ENCODE measurements around the gene SIGLEC11. TPM values are rescaled to one million over a fixed set of nuclear protein-coding genes. Genes with fewer than 3 reads are reported as not detected.
"Not testable (repeated sequence)": the region's sequence is repeated elsewhere in the genome, so short reads cannot be mapped to it uniquely, and the experiment has no call there.

Gene SIGLEC11
- polyA plus RNA-seq, 4 donors: 0.45 to 37.2 (median 0.80) TPM

DNA sequence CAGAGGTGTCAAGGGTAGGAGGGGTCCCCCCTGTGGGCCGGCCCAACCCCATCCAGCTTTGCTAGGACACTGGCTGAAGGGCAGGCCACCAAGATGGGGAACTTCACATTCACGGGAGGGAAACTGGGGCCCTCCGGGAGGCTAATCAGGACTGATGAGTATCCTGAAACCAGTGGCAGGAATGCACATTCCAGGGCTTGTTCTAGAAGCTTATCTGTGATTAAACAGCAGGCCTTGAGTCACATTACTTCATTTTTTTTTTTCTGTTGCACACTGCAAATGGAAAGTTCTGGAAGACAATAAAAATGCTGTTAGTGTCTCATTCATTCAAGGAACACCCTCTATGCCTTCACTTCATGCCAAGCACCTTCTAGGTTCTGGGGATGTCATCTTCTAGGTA lies 15.5 kb upstream of the SIGLEC11 start:
- peak overlapping the region in 1 of 3 donors; percentile 38 for H3K27ac ChIP-seq (ENCODE audit: low read depth in 1 of 3, low read length in 2 of 3)
- FAIRE-seq (no peak), DNase-seq (no peak)
- H3K36me3 ChIP-seq (ENCODE audit: control insufficient read depth in 3 of 3, insufficient read depth in 2 of 3, low read depth in 1 of 3, low read length in 3 of 3): peaks cover 5 to 64% (median 9%) of the 10 kb centered on the region in 3 donors
- no peak overlapping the region for H3K4me3 ChIP-seq (ENCODE audit: low read depth in 1 of 3, low read length in 3 of 3)
- H3K9me3 ChIP-seq (ENCODE audit: control insufficient read depth in 2 of 2, insufficient read depth in 1 of 2, low read depth in 1 of 2, low read length in 1 of 2): no peaks in the 10 kb centered on the region
- WGBS, 3 donors: 80 to 84% (median 83%) methylated on average over 3 of the region's 3 CpGs
- H3K4me1 ChIP-seq (ENCODE audit: control insufficient read depth in 3 of 3, insufficient read depth in 2 of 3, low read depth in 1 of 3, low read length in 2 of 3): peaks cover 0 to 29% (median 0%) of the 10 kb centered on the region in 3 donors
- no peaks in the 10 kb centered on the region for H3K27me3 ChIP-seq (ENCODE audit: control insufficient read depth in 3 of 3, insufficient read depth in 3 of 3, low read length in 3 of 3)

DNA sequence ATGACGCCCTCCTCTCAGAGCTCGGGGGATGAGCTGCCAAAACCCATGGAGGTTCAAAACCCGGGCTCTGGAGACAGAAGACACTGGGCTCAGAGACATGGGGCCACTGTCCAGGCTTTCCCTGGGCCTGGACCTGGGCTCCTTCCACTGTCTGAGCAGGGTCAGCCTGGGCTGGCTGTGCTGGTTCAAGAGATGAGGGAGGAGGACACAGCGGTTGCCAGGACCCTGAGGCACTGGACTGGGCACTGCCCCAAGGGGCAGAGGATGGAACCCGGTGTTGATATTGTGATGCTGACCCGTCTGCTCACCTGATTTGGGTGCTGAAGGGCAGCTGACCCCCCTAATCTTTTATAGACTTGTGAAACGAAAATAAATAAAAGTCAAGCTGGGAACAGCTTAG lies 14.1 kb upstream of the SIGLEC11 start:
- Histone ChIP-seq H3K9me3 (ENCODE audit: control insufficient read depth in 2 of 2, insufficient read depth in 1 of 2, low read depth in 1 of 2, low read length in 1 of 2) (no peaks in the 10 kb centered on the region), H3K27ac (ENCODE audit: low read depth in 1 of 3, low read length in 2 of 3) (no peak overlapping the region), H3K4me1 (ENCODE audit: control insufficient read depth in 3 of 3, insufficient read depth in 2 of 3, low read depth in 1 of 3, low read length in 2 of 3) (peaks cover 0 to 22% (median 0%) of the 10 kb centered on the region in 3 donors), H3K27me3 (ENCODE audit: control insufficient read depth in 3 of 3, insufficient read depth in 3 of 3, low read length in 3 of 3) (no peaks in the 10 kb centered on the region), H3K4me3 (ENCODE audit: low read depth in 1 of 3, low read length in 3 of 3) (no peak overlapping the region), H3K36me3 (ENCODE audit: control insufficient read depth in 3 of 3, insufficient read depth in 2 of 3, low read depth in 1 of 3, low read length in 3 of 3) (peaks cover 5 to 55% (median 9%) of the 10 kb centered on the region in 3 donors)
- 73 to 87% (median 73%) methylated on average over 7 of the region's 7 CpGs for WGBS, 3 donors
- DNase-seq (no peak), FAIRE-seq (no peak)

DNA sequence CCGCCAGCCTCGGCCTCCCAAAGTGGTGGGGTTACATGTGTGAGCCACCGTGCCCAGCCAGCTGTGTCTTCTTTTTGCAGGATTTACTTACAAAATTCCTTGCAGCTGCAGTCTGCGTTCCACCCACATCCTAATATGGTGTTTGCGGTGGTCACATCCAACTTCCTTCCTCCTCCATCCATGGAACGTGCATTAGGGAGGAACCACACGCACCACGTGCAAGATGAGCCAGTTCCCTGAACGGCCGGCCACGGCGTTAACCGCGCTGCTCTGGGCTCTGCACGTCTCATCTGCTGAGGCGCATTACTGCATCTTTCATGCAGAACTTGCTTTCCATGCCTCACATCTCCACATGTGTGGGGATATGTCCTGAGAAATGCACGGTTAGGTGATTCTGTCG lies 13.0 kb upstream of the SIGLEC11 start:
- 86 to 93% (median 86%) methylated on average over 18 of the region's 18 CpGs for WGBS, 3 donors
- H3K4me1 ChIP-seq (ENCODE audit: control insufficient read depth in 3 of 3, insufficient read depth in 2 of 3, low read depth in 1 of 3, low read length in 2 of 3): peaks cover 0 to 22% (median 0%) of the 10 kb centered on the region in 3 donors
- H3K36me3 ChIP-seq (ENCODE audit: control insufficient read depth in 3 of 3, insufficient read depth in 2 of 3, low read depth in 1 of 3, low read length in 3 of 3): peaks cover 5 to 50% (median 9%) of the 10 kb centered on the region in 3 donors
- no peaks in the 10 kb centered on the region for H3K9me3 ChIP-seq (ENCODE audit: control insufficient read depth in 2 of 2, insufficient read depth in 1 of 2, low read depth in 1 of 2, low read length in 1 of 2)
- DNase-seq (no peak), FAIRE-seq (no peak)
- no peaks in the 10 kb centered on the region for H3K27me3 ChIP-seq (ENCODE audit: control insufficient read depth in 3 of 3, insufficient read depth in 3 of 3, low read length in 3 of 3)
- H3K4me3 ChIP-seq (ENCODE audit: low read depth in 1 of 3, low read length in 3 of 3): no peak overlapping the region
- no peak overlapping the region for H3K27ac ChIP-seq (ENCODE audit: low read depth in 1 of 3, low read length in 2 of 3)

- 75 to 88% (median 81%) methylated on average over 6 of the region's 6 CpGs for WGBS, 3 donors
- DNase-seq (no peak), FAIRE-seq (no peak)
Observed at GRCh38 chr19:49972841-49973240, 11.9 kb upstream of the SIGLEC11 start.

GRCh38 chr19:49971991-49972411 lies 11.0 kb upstream of the SIGLEC11 start:
- H3K27me3 ChIP-seq (ENCODE audit: control insufficient read depth in 3 of 3, insufficient read depth in 3 of 3, low read length in 3 of 3): no peaks in the 10 kb centered on the region
- H3K27ac ChIP-seq (ENCODE audit: low read depth in 1 of 3, low read length in 2 of 3): no peak overlapping the region
- FAIRE-seq (no peak), DNase-seq (no peak)
- H3K36me3 ChIP-seq (ENCODE audit: control insufficient read depth in 3 of 3, insufficient read depth in 2 of 3, low read depth in 1 of 3, low read length in 3 of 3): peaks cover 0 to 30% (median 2%) of the 10 kb centered on the region in 3 donors
- H3K9me3 ChIP-seq (ENCODE audit: control insufficient read depth in 2 of 2, insufficient read depth in 1 of 2, low read depth in 1 of 2, low read length in 1 of 2): no peaks in the 10 kb centered on the region
- H3K4me3 ChIP-seq (ENCODE audit: low read depth in 1 of 3, low read length in 3 of 3): no peak overlapping the region
- 49 to 67% (median 57%) methylated on average over 12 of the region's 12 CpGs for WGBS, 3 donors
- peaks cover 0 to 13% (median 0%) of the 10 kb centered on the region in 3 donors for H3K4me1 ChIP-seq (ENCODE audit: control insufficient read depth in 3 of 3, insufficient read depth in 2 of 3, low read depth in 1 of 3, low read length in 2 of 3)

More at GRCh38 chr19:49972841-49973240, 11.9 kb upstream of the SIGLEC11 start:
- no peak overlapping the region for H3K4me3 ChIP-seq (ENCODE audit: low read depth in 1 of 3, low read length in 3 of 3)
- no peaks in the 10 kb centered on the region for H3K9me3 ChIP-seq (ENCODE audit: control insufficient read depth in 2 of 2, insufficient read depth in 1 of 2, low read depth in 1 of 2, low read length in 1 of 2)
- no peak overlapping the region for H3K27ac ChIP-seq (ENCODE audit: low read depth in 1 of 3, low read length in 2 of 3)
- H3K27me3 ChIP-seq (ENCODE audit: control insufficient read depth in 3 of 3, insufficient read depth in 3 of 3, low read length in 3 of 3): no peaks in the 10 kb centered on the region
- H3K4me1 ChIP-seq (ENCODE audit: control insufficient read depth in 3 of 3, insufficient read depth in 2 of 3, low read depth in 1 of 3, low read length in 2 of 3): peaks cover 0 to 21% (median 0%) of the 10 kb centered on the region in 3 donors
- H3K36me3 ChIP-seq (ENCODE audit: control insufficient read depth in 3 of 3, insufficient read depth in 2 of 3, low read depth in 1 of 3, low read length in 3 of 3): peaks cover 2 to 38% (median 3%) of the 10 kb centered on the region in 3 donors

GRCh38 chr19:49969355-49969754 lies 8.4 kb upstream of the SIGLEC11 start:
- not testable (repeated sequence) for DNase-seq; H3K27me3 ChIP-seq (ENCODE audit: control insufficient read depth in 3 of 3, insufficient read depth in 3 of 3, low read length in 3 of 3); H3K4me3 ChIP-seq (ENCODE audit: low read depth in 1 of 3, low read length in 3 of 3); H3K27ac ChIP-seq (ENCODE audit: low read depth in 1 of 3, low read length in 2 of 3); FAIRE-seq; H3K9me3 ChIP-seq (ENCODE audit: control insufficient read depth in 2 of 2, insufficient read depth in 1 of 2, low read depth in 1 of 2, low read length in 1 of 2); H3K4me1 ChIP-seq (ENCODE audit: control insufficient read depth in 3 of 3, insufficient read depth in 2 of 3, low read depth in 1 of 3, low read length in 2 of 3)
- H3K36me3 ChIP-seq (ENCODE audit: control insufficient read depth in 3 of 3, insufficient read depth in 2 of 3, low read depth in 1 of 3, low read length in 3 of 3): peaks cover 0 to 12% (median 0%) of the 10 kb centered on the region in 3 donors
- 16 to 27% (median 22%) methylated on average over 4 of the region's 9 CpGs for WGBS, 3 donors

DNA sequence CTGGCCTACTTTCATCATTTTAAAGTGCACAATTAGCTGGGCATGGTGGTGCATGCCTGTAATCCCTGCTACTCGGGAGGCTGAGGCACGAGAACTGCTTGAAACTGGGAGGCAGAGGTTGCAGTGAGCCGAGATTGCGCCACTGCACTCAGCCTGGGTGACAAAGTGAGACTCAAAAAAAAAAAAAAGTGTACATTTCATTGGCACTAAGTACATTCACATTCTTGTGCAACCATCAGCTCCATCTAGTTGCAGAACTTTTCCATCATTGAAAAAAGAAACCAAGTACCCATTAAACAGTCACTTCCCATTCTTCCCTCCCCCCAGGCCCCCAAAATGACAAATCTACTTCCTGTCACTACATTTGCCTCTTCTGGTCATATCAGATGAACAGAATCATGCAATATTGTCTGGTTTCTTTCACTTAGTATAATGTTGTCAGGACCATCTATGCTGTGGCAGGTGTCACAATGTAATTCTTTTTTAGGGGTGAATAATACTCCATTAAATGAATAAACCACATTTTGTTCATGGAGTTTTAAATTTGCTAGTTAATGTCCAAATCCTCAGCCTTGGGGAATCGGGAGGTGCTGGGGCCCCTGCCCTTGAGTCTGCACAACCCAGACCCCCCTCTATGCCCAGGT lies 7.4 kb upstream of the SIGLEC11 start:
- Histone ChIP-seq H3K27ac (ENCODE audit: low read depth in 1 of 3, low read length in 2 of 3) (no peak overlapping the region), H3K36me3 (ENCODE audit: control insufficient read depth in 3 of 3, insufficient read depth in 2 of 3, low read depth in 1 of 3, low read length in 3 of 3) (peaks cover 0 to 8% (median 0%) of the 10 kb centered on the region in 3 donors), H3K4me1 (ENCODE audit: control insufficient read depth in 3 of 3, insufficient read depth in 2 of 3, low read depth in 1 of 3, low read length in 2 of 3) (peaks cover 0 to 5% (median 0%) of the 10 kb centered on the region in 3 donors), H3K9me3 (ENCODE audit: control insufficient read depth in 2 of 2, insufficient read depth in 1 of 2, low read depth in 1 of 2, low read length in 1 of 2) (no peaks in the 10 kb centered on the region), H3K4me3 (ENCODE audit: low read depth in 1 of 3, low read length in 3 of 3) (no peak overlapping the region), H3K27me3 (ENCODE audit: control insufficient read depth in 3 of 3, insufficient read depth in 3 of 3, low read length in 3 of 3) (no peaks in the 10 kb centered on the region)
- DNase-seq: no peak
- FAIRE-seq: no peak
- 66 to 80% (median 68%) methylated on average over 5 of the region's 5 CpGs for WGBS, 3 donors

GRCh38 chr19:49959892-49960291 lies 1.1 kb downstream of the SIGLEC11 start:
- not testable (repeated sequence) for H3K9me3 ChIP-seq (ENCODE audit: control insufficient read depth in 2 of 2, insufficient read depth in 1 of 2, low read depth in 1 of 2, low read length in 1 of 2); DNase-seq; FAIRE-seq; H3K4me3 ChIP-seq (ENCODE audit: low read depth in 1 of 3, low read length in 3 of 3); H3K27ac ChIP-seq (ENCODE audit: low read depth in 1 of 3, low read length in 2 of 3); H3K36me3 ChIP-seq (ENCODE audit: control insufficient read depth in 3 of 3, insufficient read depth in 2 of 3, low read depth in 1 of 3, low read length in 3 of 3); H3K27me3 ChIP-seq (ENCODE audit: control insufficient read depth in 3 of 3, insufficient read depth in 3 of 3, low read length in 3 of 3)
- peaks cover 0 to 25% (median 0%) of the 10 kb centered on the region in 3 donors for H3K4me1 ChIP-seq (ENCODE audit: control insufficient read depth in 3 of 3, insufficient read depth in 2 of 3, low read depth in 1 of 3, low read length in 2 of 3)
- WGBS, 3 donors: 36% methylated on average over 3 of the region's 12 CpGs; no CpG with 5 or more reads in 2 of the 3 donors
